B cell (primary cell): Measurements from ENCODE around the gene GLIS2.

Experiments used
- CTCF ChIP-seq: fragments of 200-600 bp; IDR thresholded peaks from one replicate; pipeline ENCODE4 v1.8.0; 2022; ENCODE audit warnings: antibody characterized with exemption, mild to moderate bottlenecking
- EZH2 ChIP-seq: IDR thresholded peaks from 2 replicates; pipeline ENCODE4 v1.6.1; 2012; ENCODE audit warnings: borderline replicate concordance, low read depth, mild to moderate bottlenecking, moderate library complexity, low read length; ENCODE audit not compliant: insufficient read depth, poor library complexity, severe bottlenecking

GRCh38 chr16:4370570-4371356, 54.9 kb downstream of the GLIS2 start:
- no peak for TF ChIP-seq CTCF
- TF ChIP-seq EZH2, result no peak
